Endothelial cell of umbilical vein (primary cell): ENCODE measurements around the gene PDE10A. TPM values are rescaled to one million over a fixed set of nuclear protein-coding genes. Genes with fewer than 3 reads are reported as not detected.

ENCODE experiments used
- BruUV-seq: library from RNA; stranded (reverse); fragments of 400-500 nt; replicated peaks from 2 replicates; lab custom pipeline; 2021; lab: Mats Ljungman, UMichigan
- CTCF ChIA-PET: fragments of 300-600, 350-600 bp; sonication (Branson Sonifier 250); formaldehyde crosslinking; loops from one replicate; lab custom pipeline; 2021; ENCODE audit warnings: antibody characterized with exemption, inconsistent platforms; lab: Charles Lee
- POLR2A ChIA-PET: fragments of 300-600, 350-600 bp; sonication (Branson Sonifier 250); formaldehyde crosslinking; loops from one replicate; lab custom pipeline; 2021; ENCODE audit warnings: antibody characterized with exemption, inconsistent platforms; lab: Charles Lee
- DNase-seq: peaks from one replicate; pipeline ENCODE4 v3.0.0-alpha.2; 2011; ENCODE audit warnings: low read depth, low spot score
- FAIRE-seq: peaks from 2 replicates; lab custom pipeline; 2011; peaks lifted over from hg19 to GRCh38; lab: Jason Lieb, UNC
- H2AFZ ChIP-seq: 2 replicates; pipeline ENCODE4 v1.6.0; 2012; ENCODE audit warnings: low read depth, low read length, control low read depth, inconsistent platforms
- H3K27ac ChIP-seq: 2 replicates; pipeline ENCODE4 v1.5.1; 2011; ENCODE audit warnings: low read depth, mild to moderate bottlenecking, control low read depth, low read length, moderate library complexity; ENCODE audit not compliant: insufficient read depth
- H3K27me3 ChIP-seq, 2 experiments: 2 replicates each; pipeline versions ENCODE4 v1.6.0 to v1.6.1; 2011; ENCODE audit warnings: low read length in 2 of 2, mixed read lengths in 1 of 2; ENCODE audit not compliant: control insufficient read depth in 2 of 2, insufficient read depth in 2 of 2
- H3K36me3 ChIP-seq, 2 experiments: 2 replicates in 1 of 2; 3 replicates in 1 of 2; pipeline ENCODE4 v1.5.1; 2011; ENCODE audit warnings: low read length in 2 of 2, mild to moderate bottlenecking in 1 of 2, moderate library complexity in 1 of 2; ENCODE audit not compliant: control insufficient read depth in 2 of 2, insufficient read depth in 2 of 2; ENCODE audit errors: extremely low read depth in 1 of 2
- H3K4me1 ChIP-seq: 3 replicates; pipeline ENCODE4 v1.5.1; 2011; ENCODE audit warnings: mild to moderate bottlenecking, low read length; ENCODE audit not compliant: control insufficient read depth, insufficient read depth; ENCODE audit errors: extremely low read depth
- H3K4me2 ChIP-seq: 2 replicates; pipeline ENCODE4 v1.6.1; 2011; ENCODE audit warnings: low read length, control low read depth, mixed read lengths; ENCODE audit not compliant: insufficient read depth
- H3K4me3 ChIP-seq, 3 experiments: fragments of 200-600 bp in 1 of 3; sonication (generic), shearing (Covaris generic) in 1 of 3; replicated peaks in 1 of 3; 2 replicates each; pipeline ENCODE4 v1.5.1; 2011 to 2016; ENCODE audit warnings: control low read depth in 3 of 3, low read length in 3 of 3, mild to moderate bottlenecking in 2 of 3, inconsistent platforms in 1 of 3, low read depth in 1 of 3, moderate library complexity in 1 of 3; ENCODE audit not compliant: insufficient read depth in 1 of 3
- H3K79me2 ChIP-seq: 2 replicates; pipeline ENCODE4 v1.6.0; 2012; ENCODE audit warnings: low read length, inconsistent platforms; ENCODE audit not compliant: control insufficient read depth, insufficient read depth
- H3K9ac ChIP-seq: replicated peaks from 2 replicates; pipeline ENCODE3; 2011; ENCODE audit warnings: low read length, control low read depth; ENCODE audit not compliant: insufficient read depth; ENCODE audit errors: extremely low read depth
- H3K9me1 ChIP-seq: replicated peaks from 3 replicates; pipeline ENCODE4 v1.6.0; 2011; ENCODE audit warnings: mild to moderate bottlenecking, low read length; ENCODE audit not compliant: control insufficient read depth, insufficient read depth; ENCODE audit errors: extremely low read depth
- H3K9me3 ChIP-seq: replicated peaks from 2 replicates; pipeline ENCODE4 v1.5.1; 2012; ENCODE audit warnings: low read length, inconsistent platforms; ENCODE audit not compliant: control insufficient read depth, insufficient read depth
- H4K20me1 ChIP-seq: replicated peaks from 2 replicates; pipeline ENCODE3; 2011; ENCODE audit warnings: mild to moderate bottlenecking, low read length; ENCODE audit not compliant: control insufficient read depth, insufficient read depth; ENCODE audit errors: extremely low read depth
- EZH2 ChIP-seq: IDR thresholded peaks from 2 replicates; pipeline ENCODE4 v1.6.1; 2012; ENCODE audit warnings: borderline replicate concordance, low read depth, mild to moderate bottlenecking, moderate library complexity, low read length, inconsistent platforms; ENCODE audit not compliant: severe bottlenecking
- FOS ChIP-seq: IDR thresholded peaks from 2 replicates; pipeline ENCODE4 v1.6.1; 2011; ENCODE audit warnings: mild to moderate bottlenecking, low read length, moderate library complexity, borderline replicate concordance; ENCODE audit not compliant: insufficient read depth
- GATA2 ChIP-seq: IDR thresholded peaks from 2 replicates; pipeline ENCODE4 v1.7.0; 2011; ENCODE audit warnings: low read depth, mild to moderate bottlenecking, moderate library complexity, mixed read lengths, low read length; ENCODE audit not compliant: insufficient read length, insufficient read depth
- JUN ChIP-seq: IDR thresholded peaks from 2 replicates; pipeline ENCODE4 v1.6.1; 2011; ENCODE audit warnings: borderline replicate concordance, low read depth; ENCODE audit not compliant: insufficient read length, insufficient read depth
- MYC ChIP-seq: IDR thresholded peaks from one replicate; pipeline ENCODE4 v1.6.1; 2011; ENCODE audit warnings: mild to moderate bottlenecking, low read depth, low read length
- POLR2A ChIP-seq: IDR thresholded peaks from 2 replicates; pipeline ENCODE4 v1.6.1; 2012; ENCODE audit warnings: low read depth, mild to moderate bottlenecking, control low read depth, low read length
- POLR2AphosphoS5 ChIP-seq: IDR thresholded peaks from 2 replicates; pipeline ENCODE4 v1.6.1; 2012; ENCODE audit warnings: low read depth, mild to moderate bottlenecking, control low read depth, low read length, moderate library complexity; ENCODE audit not compliant: insufficient read depth
- dilution Hi-C: fragments of 300-500 bp; cut with MboI; formaldehyde crosslinking; loops from one replicate; pipeline ENCODE4 v1.15.0; 2019; ENCODE audit warnings: low sequenced_read_pairs; ENCODE audit not compliant: extremely low pct_ligation_motif_present
- intact Hi-C: fragments of 100-400 bp; cut with micrococcal nuclease; formaldehyde crosslinking; loops from one replicate; pipeline ENCODE4 v1.10.0; 2022
- polyA plus RNA-seq, 4 experiments: library from polyadenylated mRNA; depleted of rRNA in 3 of 4; stranded (reverse) in 3 of 4; unstranded in 1 of 4; fragments of >200 nt; gene quantifications; 2 replicates each; pipeline versions ENCODE4 v1.2.1 to v1.2.3, GENCODE V29; 2011 to 2012; ENCODE audit warnings: missing spikeins in 1 of 4
- total RNA-seq: library from RNA; stranded (reverse); gene quantifications from 2 replicates; pipeline ENCODE4 v1.2.3, GENCODE V29; 2021
- TF ChIP-seq, protein P1 (sequence below), 2 donors: IDR thresholded peaks; 1 replicate in 1 of 2; 2 replicates in 1 of 2; pipeline ENCODE4 v1.5.1; 2011; ENCODE audit warnings: low read length in 2 of 2, mild to moderate bottlenecking in 2 of 2, moderate library complexity in 2 of 2, control low read depth in 1 of 2, inconsistent platforms in 1 of 2, low read depth in 1 of 2; ENCODE audit not compliant: insufficient read depth in 1 of 2; ENCODE audit errors: extremely low read depth in 1 of 2
- TF ChIP-seq, protein P2 (sequence below): IDR thresholded peaks from 2 replicates; pipeline ENCODE4 v1.6.1; 2011; ENCODE audit not compliant: insufficient read depth, insufficient read length

The PDE10A gene
- total and polyA plus RNA-seq, 2 donors (not counting 3 experiments of a cell fraction or from before 2014, with no cell fraction given), result 0.86 to 2.9 TPM

DNA sequence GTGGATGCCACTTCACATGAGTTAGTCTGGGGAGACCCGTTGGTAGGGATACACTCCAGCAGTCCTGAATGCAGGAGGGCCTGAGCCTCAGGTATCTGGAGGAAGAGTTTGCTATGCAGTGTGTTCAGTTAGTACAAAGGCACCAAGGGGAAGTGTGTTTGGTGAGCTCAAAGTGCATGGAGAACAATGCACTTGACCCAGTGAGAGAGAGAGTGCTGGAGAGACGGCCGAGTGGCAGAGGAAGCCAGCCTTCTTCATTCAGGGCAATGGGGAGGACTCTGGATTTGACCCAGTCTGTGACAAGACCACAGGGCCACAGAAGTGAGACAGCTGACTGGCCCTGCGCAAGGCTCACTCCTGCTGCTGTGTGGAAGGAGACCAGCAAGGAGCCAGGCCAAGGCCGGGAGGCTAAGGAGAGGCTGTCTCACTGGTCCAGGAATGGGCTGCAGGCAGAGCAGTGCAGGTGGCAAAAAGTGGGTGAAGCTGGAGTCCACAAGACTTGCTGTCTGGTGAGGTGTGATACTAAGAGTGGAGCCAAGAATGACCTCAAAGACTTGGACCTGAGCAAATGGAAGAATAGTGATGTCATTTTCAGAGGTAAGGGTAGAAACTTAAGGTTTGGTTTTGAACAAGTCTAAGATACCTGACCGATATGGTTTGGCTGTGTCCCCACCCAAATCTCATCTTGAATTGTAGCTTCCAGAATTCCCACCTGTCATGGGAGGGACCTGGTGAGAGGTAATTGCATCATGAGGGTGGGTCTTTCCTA is 38.0 kb downstream of the PDE10A start:
- Histone ChIP-seq H3K9me1 (no peaks in the 10 kb centered on the region), H2AFZ (no peak overlapping the region), H3K27me3 (no peaks in the 10 kb centered on the region), H3K4me1 (no peaks in the 10 kb centered on the region), H3K4me3 (no peak overlapping the region), H3K9me3 (no peaks in the 10 kb centered on the region), H3K27ac (no peak overlapping the region), H3K36me3 (no peaks in the 10 kb centered on the region), H3K4me2 (no peak overlapping the region), H3K79me2 (no peaks in the 10 kb centered on the region), H4K20me1 (no peaks in the 10 kb centered on the region), H3K9ac (no peak overlapping the region)
- DNase-seq (no peak), FAIRE-seq (no peak)
- CTCF ChIA-PET, result no interaction called here
- no TSS peak for BruUV-seq
- POLR2A ChIA-PET, result no interaction called here
- TF ChIP-seq EZH2 (no peak), GATA2 (no peak), POLR2AphosphoS5 (no peak), POLR2A (no peak), FOS (no peak), MYC (no peak), JUN (no peak)
- TF ChIP-seq, protein P1, sequence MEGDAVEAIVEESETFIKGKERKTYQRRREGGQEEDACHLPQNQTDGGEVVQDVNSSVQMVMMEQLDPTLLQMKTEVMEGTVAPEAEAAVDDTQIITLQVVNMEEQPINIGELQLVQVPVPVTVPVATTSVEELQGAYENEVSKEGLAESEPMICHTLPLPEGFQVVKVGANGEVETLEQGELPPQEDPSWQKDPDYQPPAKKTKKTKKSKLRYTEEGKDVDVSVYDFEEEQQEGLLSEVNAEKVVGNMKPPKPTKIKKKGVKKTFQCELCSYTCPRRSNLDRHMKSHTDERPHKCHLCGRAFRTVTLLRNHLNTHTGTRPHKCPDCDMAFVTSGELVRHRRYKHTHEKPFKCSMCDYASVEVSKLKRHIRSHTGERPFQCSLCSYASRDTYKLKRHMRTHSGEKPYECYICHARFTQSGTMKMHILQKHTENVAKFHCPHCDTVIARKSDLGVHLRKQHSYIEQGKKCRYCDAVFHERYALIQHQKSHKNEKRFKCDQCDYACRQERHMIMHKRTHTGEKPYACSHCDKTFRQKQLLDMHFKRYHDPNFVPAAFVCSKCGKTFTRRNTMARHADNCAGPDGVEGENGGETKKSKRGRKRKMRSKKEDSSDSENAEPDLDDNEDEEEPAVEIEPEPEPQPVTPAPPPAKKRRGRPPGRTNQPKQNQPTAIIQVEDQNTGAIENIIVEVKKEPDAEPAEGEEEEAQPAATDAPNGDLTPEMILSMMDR (IDR thresholded peaks at IDR 0.05; ENCODE audit: extremely low read depth in 1 of 2, insufficient read depth in 1 of 2, low read depth in 1 of 2, low read length in 2 of 2), result no peak
- TF ChIP-seq, protein P2, sequence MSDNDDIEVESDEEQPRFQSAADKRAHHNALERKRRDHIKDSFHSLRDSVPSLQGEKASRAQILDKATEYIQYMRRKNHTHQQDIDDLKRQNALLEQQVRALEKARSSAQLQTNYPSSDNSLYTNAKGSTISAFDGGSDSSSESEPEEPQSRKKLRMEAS, result no peak
- dilution Hi-C loops (no loop called here), intact Hi-C loops (no loop called here)
